Activated CD8-positive, alpha-beta memory T cell treated with anti-CD3 and anti-CD28 coated beads for 36 hours (primary cell): ENCODE results near the gene ALKBH5. TPM values are rescaled to one million over a fixed set of nuclear protein-coding genes. Genes with fewer than 3 reads are reported as not detected.

Experiments used
- CTCF ChIA-PET: fragments of 350-600 bp; sonication (Branson Sonifier 250); formaldehyde crosslinking; loops from one replicate; lab custom pipeline; 2021; ENCODE audit warnings: antibody characterized with exemption; lab: Charles Lee
- POLR2A ChIA-PET: fragments of 350-600 bp; sonication (Branson Sonifier 250); formaldehyde crosslinking; loops from one replicate; lab custom pipeline; 2021; ENCODE audit warnings: antibody characterized with exemption; lab: Charles Lee
- total RNA-seq, 2 experiments: library from RNA; stranded (reverse); gene quantifications; one replicate each; pipeline ENCODE4 v1.2.3, GENCODE V29; 2021

Gene ALKBH5
- total RNA-seq, 2 experiments from 2014 or later = 173 TPM

GRCh38 chr17:18198530-18198929, 14.9 kb downstream of the ALKBH5 start:
- CTCF ChIA-PET = interaction anchor here (1.2 to 2.2 kb wide), 3 partner anchors 10 to 59 kb away, joined by 3 to 7 read pairs (median 7); partner anchors contain the start of gene ALKBH5
- POLR2A ChIA-PET = no interaction called here

GRCh38 chr17:18201108-18201507, 17.5 kb downstream of the ALKBH5 start:
- ChIA-PET POLR2A (no interaction called here), CTCF (interaction anchor here (1.2 to 2.6 kb wide), 3 partner anchors 9 to 60 kb away, joined by 3 to 6 read pairs (median 3); no protein-coding TSS in a partner anchor)

GRCh38 chr17:18203308-18203707, 19.7 kb downstream of the ALKBH5 start:
- POLR2A ChIA-PET = no interaction called here
- CTCF ChIA-PET = interaction anchor here (1.0 kb wide), 1 partner anchor 17 kb away, joined by 3 read pairs; no protein-coding TSS in a partner anchor

- ChIA-PET POLR2A (no interaction called here), CTCF (interaction anchor here (1.2 kb wide), 1 partner anchor 15 kb away, joined by 4 read pairs; no protein-coding TSS in a partner anchor)
Measured at GRCh38 chr17:18205861-18206260, 22.2 kb downstream of the ALKBH5 start.

GRCh38 chr17:18206962-18207361, 23.3 kb downstream of the ALKBH5 start:
- CTCF ChIA-PET = interaction anchor here (1.2 kb wide), 1 partner anchor 14 kb away, joined by 4 read pairs; no protein-coding TSS in a partner anchor
- POLR2A ChIA-PET = no interaction called here

- CTCF ChIA-PET = no interaction called here
- POLR2A ChIA-PET = no interaction called here
Measured at GRCh38 chr17:18208092-18208491, 24.5 kb downstream of the ALKBH5 start.

- POLR2A ChIA-PET = interaction anchor here (0.6 kb wide), 1 partner anchor 12 kb away, joined by 7 read pairs; the partner anchor contains the start of gene LLGL1
- CTCF ChIA-PET = interaction anchor here (1.2 to 1.3 kb wide), 2 partner anchors 26 to 29 kb away, joined by 3 read pairs; no protein-coding TSS in a partner anchor
Measured at GRCh38 chr17:18213666-18214270, 30.1 kb downstream of the ALKBH5 start.

- ChIA-PET POLR2A (interaction anchor here (0.7 kb wide), 1 partner anchor 61 kb away, joined by 4 read pairs; no protein-coding TSS in a partner anchor), CTCF (interaction anchor here (0.7 to 4.7 kb wide), 9 partner anchors 12 to 108 kb away, joined by 3 to 18 read pairs (median 4); no protein-coding TSS in a partner anchor)
Measured at GRCh38 chr17:18216906-18217305, 33.3 kb downstream of the ALKBH5 start.

- POLR2A ChIA-PET = interaction anchor here (0.6 to 0.7 kb wide), 2 partner anchors 60 to 585 kb away, joined by 3 to 4 read pairs; no protein-coding TSS in a partner anchor
- CTCF ChIA-PET = interaction anchor here (0.6 to 4.7 kb wide), 13 partner anchors 13 to 254 kb away, joined by 3 to 18 read pairs (median 4); no protein-coding TSS in a partner anchor
Measured at GRCh38 chr17:18217412-18218015, 33.9 kb downstream of the ALKBH5 start.

- CTCF ChIA-PET = interaction anchor here (4.7 kb wide), 1 partner anchor 79 kb away, joined by 18 read pairs; no protein-coding TSS in a partner anchor
- POLR2A ChIA-PET = no interaction called here
Measured at GRCh38 chr17:18218756-18219415, 35.3 kb downstream of the ALKBH5 start.

- POLR2A ChIA-PET = interaction anchor here (0.5 to 0.8 kb wide), 2 partner anchors 33 to 40 kb away, joined by 3 read pairs; partner anchors contain the start of gene ALKBH5
Measured at GRCh38 chr17:18224053-18224386, 40.4 kb downstream of the ALKBH5 start.

GRCh38 chr17:18224387-18225120, 40.9 kb downstream of the ALKBH5 start:
- ChIA-PET POLR2A (interaction anchor here (0.8 kb wide), 1 partner anchor 41 kb away, joined by 3 read pairs; the partner anchor contains the start of gene ALKBH5), CTCF (interaction anchor here (1.5 kb wide), 1 partner anchor 24 kb away, joined by 4 read pairs; no protein-coding TSS in a partner anchor)

More at GRCh38 chr17:18224053-18224386, 40.4 kb downstream of the ALKBH5 start:
- CTCF ChIA-PET = interaction anchor here (1.5 kb wide), 1 partner anchor 24 kb away, joined by 4 read pairs; no protein-coding TSS in a partner anchor

GRCh38 chr17:18225121-18225641, 41.6 kb downstream of the ALKBH5 start, which contains the start of gene LLGL1:
TSS of gene LLGL1 (plus strand) at chr17:18225635. CDS start at chr17:18225683, 48 bp downstream.
- ChIA-PET POLR2A (interaction anchor here (0.6 kb wide), 2 partner anchors 11 to 135 kb away, joined by 4 to 7 read pairs; no protein-coding TSS in a partner anchor), CTCF (interaction anchor here (1.5 kb wide), 1 partner anchor 23 kb away, joined by 4 read pairs; no protein-coding TSS in a partner anchor)

GRCh38 chr17:18225642-18226283, 42.1 kb downstream of the ALKBH5 start:
- ChIA-PET CTCF (no interaction called here), POLR2A (interaction anchor here (0.6 to 0.9 kb wide), 3 partner anchors 10 to 135 kb away, joined by 3 to 7 read pairs (median 4); no protein-coding TSS in a partner anchor)

- ChIA-PET CTCF (no interaction called here), POLR2A (interaction anchor here (0.9 kb wide), 1 partner anchor 9 kb away, joined by 3 read pairs; no protein-coding TSS in a partner anchor)
Measured at GRCh38 chr17:18226284-18226945, 42.8 kb downstream of the ALKBH5 start.

GRCh38 chr17:18227635-18228034, 44.0 kb downstream of the ALKBH5 start:
- CTCF ChIA-PET = interaction anchor here (0.6 kb wide), 1 partner anchor 16 kb away, joined by 3 read pairs; no protein-coding TSS in a partner anchor
- POLR2A ChIA-PET = no interaction called here
